Tibial nerve (tissue), 4 donors: ENCODE measurements around the gene NRBP1. TPM values are rescaled to one million over a fixed set of nuclear protein-coding genes. Genes with fewer than 3 reads are reported as not detected.
"Not testable (repeated sequence)": the region's sequence is repeated elsewhere in the genome, so short reads cannot be mapped to it uniquely, and the experiment has no call there.

Experiments
- DNase-seq, 2 donors: peaks; one replicate each; pipeline ENCODE4 v3.0.0-alpha.2; 2019; ENCODE audit warnings: low spot score in 2 of 2
- H3K27ac ChIP-seq, 4 donors: fragments of 200-600 bp; sonication (generic) in 3 of 4; one replicate each; pipeline ENCODE4 v1.5.1; 2017 to 2019; ENCODE audit warnings: mild to moderate bottlenecking in 1 of 4
- H3K27me3 ChIP-seq, 2 donors: fragments of 200-600 bp; sonication (generic) in 1 of 2; one replicate each; pipeline versions ENCODE4 v1.5.1 to v1.6.0; 2017 to 2019
- H3K36me3 ChIP-seq, 3 donors: fragments of 200-600 bp; sonication (generic); one replicate each; pipeline ENCODE4 v1.5.1; 2018 to 2019
- H3K4me1 ChIP-seq, 4 donors: fragments of 200-600 bp; sonication (generic) in 3 of 4; one replicate each; pipeline ENCODE4 v1.5.1; 2017 to 2019
- H3K4me3 ChIP-seq, 4 donors: fragments of 200-600 bp; sonication (generic) in 3 of 4; one replicate each; pipeline ENCODE4 v1.5.1; 2017 to 2019; ENCODE audit warnings: mild to moderate bottlenecking in 1 of 4, moderate library complexity in 1 of 4
- H3K9me3 ChIP-seq, 4 donors: fragments of 200-600 bp; sonication (generic) in 3 of 4; one replicate each; pipeline ENCODE4 v1.5.1; 2017 to 2019
- EP300 ChIP-seq, 2 donors: sonication (generic); formaldehyde crosslinking; IDR thresholded peaks; one replicate each; pipeline ENCODE4 v1.6.1; 2017; ENCODE audit warnings: antibody characterized with exemption in 2 of 2, mild to moderate bottlenecking in 1 of 2
- POLR2A ChIP-seq, 2 donors: fragments of 450-650 bp; IDR thresholded peaks; one replicate each; pipeline ENCODE4 v1.6.1; 2017; ENCODE audit warnings: antibody characterized with exemption in 2 of 2, mild to moderate bottlenecking in 2 of 2, moderate library complexity in 2 of 2
- WGBS, 2 donors: methylation state at CpG; one replicate each; pipeline ENCODE4 v1.1.5; 2018; 5-methylcytosine and 5-hydroxymethylcytosine counted together
- total RNA-seq, 4 donors: library from RNA; depleted of rRNA; stranded (reverse); fragments of >200 nt; gene quantifications; one replicate each; pipeline ENCODE4 v1.1.0, GENCODE V29; 2016
- TF ChIP-seq, protein P1 (sequence below), 5 experiments: fragments of 200-600 bp in 3 of 5; fragments of 450-650 bp in 2 of 5; sonication (generic) in 3 of 5; IDR thresholded peaks; one replicate each; pipeline ENCODE4 v1.5.1; 2016 to 2019; ENCODE audit warnings: antibody characterized with exemption in 5 of 5, mild to moderate bottlenecking in 3 of 5, moderate library complexity in 2 of 5

The NRBP1 gene
- total RNA-seq, 4 donors from 2014 or later, result 43.7 to 62.5 (median 56.7) TPM

DNA sequence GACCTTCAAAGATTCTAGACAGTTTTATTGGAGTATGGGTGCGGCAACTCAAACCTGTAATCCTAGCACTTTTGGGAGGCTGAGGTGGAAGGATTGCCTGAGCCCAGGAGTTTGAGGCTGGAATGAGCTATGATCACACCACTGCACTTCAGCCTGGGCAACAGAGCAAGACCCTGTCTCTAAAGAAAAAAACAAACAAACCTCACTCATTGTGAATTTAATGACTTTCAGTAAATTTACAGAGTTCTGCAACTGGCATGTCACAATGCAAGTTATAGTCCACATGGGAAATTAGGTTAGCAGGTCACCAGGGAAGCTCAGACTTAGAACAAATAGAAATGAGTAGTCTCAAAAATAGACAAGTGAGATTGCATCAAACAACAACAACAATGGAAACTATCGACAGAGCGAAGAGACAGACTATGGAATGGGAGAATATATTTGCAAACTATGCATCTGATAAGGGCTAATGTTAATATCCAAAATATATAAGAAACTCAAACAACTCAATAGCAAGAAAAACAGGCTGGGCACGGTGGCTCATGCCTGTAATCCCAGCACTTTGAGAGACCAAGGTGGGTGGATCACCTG is 6.7 kb upstream of the NRBP1 start:
- Histone ChIP-seq H3K9me3 (no peaks in the 10 kb centered on the region), H3K27me3 (no peaks in the 10 kb centered on the region), H3K27ac (no peak overlapping the region), H3K4me1 (no peaks in the 10 kb centered on the region), H3K4me3 (no peak overlapping the region), H3K36me3 (no peaks in the 10 kb centered on the region)
- no peak for DNase-seq
- WGBS, 2 donors, result 79 to 82% methylated on average over 4 of the region's 4 CpGs
- TF ChIP-seq, protein P1, sequence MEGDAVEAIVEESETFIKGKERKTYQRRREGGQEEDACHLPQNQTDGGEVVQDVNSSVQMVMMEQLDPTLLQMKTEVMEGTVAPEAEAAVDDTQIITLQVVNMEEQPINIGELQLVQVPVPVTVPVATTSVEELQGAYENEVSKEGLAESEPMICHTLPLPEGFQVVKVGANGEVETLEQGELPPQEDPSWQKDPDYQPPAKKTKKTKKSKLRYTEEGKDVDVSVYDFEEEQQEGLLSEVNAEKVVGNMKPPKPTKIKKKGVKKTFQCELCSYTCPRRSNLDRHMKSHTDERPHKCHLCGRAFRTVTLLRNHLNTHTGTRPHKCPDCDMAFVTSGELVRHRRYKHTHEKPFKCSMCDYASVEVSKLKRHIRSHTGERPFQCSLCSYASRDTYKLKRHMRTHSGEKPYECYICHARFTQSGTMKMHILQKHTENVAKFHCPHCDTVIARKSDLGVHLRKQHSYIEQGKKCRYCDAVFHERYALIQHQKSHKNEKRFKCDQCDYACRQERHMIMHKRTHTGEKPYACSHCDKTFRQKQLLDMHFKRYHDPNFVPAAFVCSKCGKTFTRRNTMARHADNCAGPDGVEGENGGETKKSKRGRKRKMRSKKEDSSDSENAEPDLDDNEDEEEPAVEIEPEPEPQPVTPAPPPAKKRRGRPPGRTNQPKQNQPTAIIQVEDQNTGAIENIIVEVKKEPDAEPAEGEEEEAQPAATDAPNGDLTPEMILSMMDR (IDR thresholded peaks at IDR 0.05), result no peak
- no peak for TF ChIP-seq EP300 (IDR thresholded peaks at IDR 0.05)
- TF ChIP-seq POLR2A (IDR thresholded peaks at IDR 0.05), result no peak

GRCh38 chr2:27422958-27423357 is 5.5 kb upstream of the NRBP1 start:
- H3K4me1 ChIP-seq, result peaks cover 0 to 5% (median 0%) of the 10 kb centered on the region in 4 donors
- TF ChIP-seq, protein P1 (IDR thresholded peaks at IDR 0.05), result no peak
- TF ChIP-seq POLR2A (IDR thresholded peaks at IDR 0.05), result no peak
- no peak for TF ChIP-seq EP300 (IDR thresholded peaks at IDR 0.05)

GRCh38 chr2:27425039-27425438 is 3.4 kb upstream of the NRBP1 start:
- H3K9me3 ChIP-seq, H3K27ac ChIP-seq, H3K36me3 ChIP-seq, DNase-seq, H3K27me3 ChIP-seq, H3K4me3 ChIP-seq: not testable (repeated sequence)
- whole genome bisulfite sequencing, 2 donors, result 89 to 96% methylated on average over 10 of the region's 10 CpGs
- H3K4me1 ChIP-seq, result peaks cover 0 to 11% (median 7%) of the 10 kb centered on the region in 4 donors

More at GRCh38 chr2:27422958-27423357, 5.5 kb upstream of the NRBP1 start:
- no peaks in the 10 kb centered on the region for H3K36me3 ChIP-seq
- no peak overlapping the region for H3K4me3 ChIP-seq
- DNase-seq, result no peak
- no peak overlapping the region for H3K27ac ChIP-seq
- H3K27me3 ChIP-seq, result no peaks in the 10 kb centered on the region
- 90 to 93% methylated on average over 3 of the region's 3 CpGs for WGBS, 2 donors
- H3K9me3 ChIP-seq, result no peaks in the 10 kb centered on the region

DNA sequence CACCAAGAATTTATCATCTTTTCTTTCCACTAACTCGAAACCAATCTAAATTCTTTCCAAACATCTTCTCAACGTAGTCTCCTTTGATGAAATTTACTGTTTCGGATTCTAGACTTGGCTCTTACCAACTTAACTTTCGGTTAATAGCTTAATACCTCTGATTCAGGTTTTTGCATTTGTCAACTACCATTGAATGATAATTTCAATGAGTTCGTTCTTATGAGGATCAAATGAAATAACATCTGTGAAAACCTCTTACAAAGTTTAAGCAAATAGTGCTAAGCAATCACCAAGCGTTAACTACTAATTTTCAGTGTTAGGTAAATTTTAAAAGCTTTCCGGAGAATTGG is 593 bp upstream of the NRBP1 start:
- Histone ChIP-seq H3K4me3 (peak overlapping the region; percentile 85 to 98 (median 93)), H3K9me3 (no peaks in the 10 kb centered on the region), H3K36me3 (no peaks in the 10 kb centered on the region), H3K4me1 (peaks cover 0 to 39% (median 19%) of the 10 kb centered on the region in 4 donors), H3K27me3 (no peaks in the 10 kb centered on the region), H3K27ac (peak overlapping the region; percentile 95 to 99 (median 98))
- no peak for DNase-seq
- TF ChIP-seq EP300 (IDR thresholded peaks at IDR 0.05), result no peak
- TF ChIP-seq, protein P1 (IDR thresholded peaks at IDR 0.05), result no peak
- no peak for TF ChIP-seq POLR2A (IDR thresholded peaks at IDR 0.05)
- 15 to 16% methylated on average over 7 of the region's 7 CpGs for WGBS, 2 donors

- Histone ChIP-seq H3K4me3 (peak overlapping the region; percentile 85 to 98 (median 93)), H3K9me3 (no peaks in the 10 kb centered on the region), H3K36me3 (peaks cover 0 to 11% (median 10%) of the 10 kb centered on the region in 3 donors), H3K4me1 (peaks cover 0 to 44% (median 19%) of the 10 kb centered on the region in 4 donors), H3K27me3 (no peaks in the 10 kb centered on the region), H3K27ac (peak overlapping the region; percentile 95 to 99 (median 98))
- TF ChIP-seq EP300 (IDR thresholded peaks at IDR 0.05) (no peak), POLR2A (IDR thresholded peaks at IDR 0.05) (no peak)
- TF ChIP-seq, protein P1 (IDR thresholded peaks at IDR 0.05), result no peak
- peak; percentile 27 to 54 for DNase-seq
- WGBS, 2 donors, result 0% methylated on average over 19 to 25 of the region's 51 CpGs
Measured at GRCh38 chr2:27428978-27429541, 629 bp downstream of the NRBP1 start.
